ENCODE measurements around the gene APOM. TPM values are rescaled to one million over a fixed set of nuclear protein-coding genes. Genes with fewer than 3 reads are reported as not detected.

The APOM gene
- total and polyA plus RNA-seq, 2 of the 4 experiments (the other 2 are of a cell fraction): 1.4 to 3.8 TPM

GRCh38 chr6:31631681-31632278 is 23.9 kb upstream of the APOM start:
- no peak overlapping the region for H2AK9ac ChIP-seq (replicated peaks; ENCODE audit: low read depth, low read length, poor library complexity)
- H4K8ac ChIP-seq (ENCODE audit: low read depth in 2 of 2, low read length in 2 of 2): no peak overlapping the region
- H4K20me1 ChIP-seq (ENCODE audit: insufficient read depth, low read length): peaks cover 27% of the 10 kb centered on the region
- no peak overlapping the region for H2BK120ac ChIP-seq (ENCODE audit: low read depth, low read length)
- H3K4me1 ChIP-seq (ENCODE audit: control insufficient read depth, insufficient read depth, low read length): no peaks in the 10 kb centered on the region
- WGBS, 2 experiments (ENCODE audit: extremely low coverage in 2 of 2, insufficient read length in 1 of 2): 92% methylated on average over 8 of the region's 32 CpGs; no CpG with 5 or more reads in 1 of the 2 experiments
- peaks cover 93% of the 10 kb centered on the region for H3K36me3 ChIP-seq (ENCODE audit: control insufficient read depth, insufficient read depth, low read length)
- H3K56ac ChIP-seq (ENCODE audit: extremely low read depth, insufficient read depth, low read length): no peak overlapping the region
- H3K27ac ChIP-seq (ENCODE audit: insufficient read depth, low read length): no peak overlapping the region
- H2BK20ac ChIP-seq (ENCODE audit: low read depth, low read length): no peak overlapping the region
- dilution Hi-C loops (cut with HindIII; ENCODE audit: low sequenced_read_pairs, unreplicated experiment) (no loop called here), in situ Hi-C loops (cut with MboI; ENCODE audit: low sequenced_read_pairs) (no loop called here), intact Hi-C loops (cut with micrococcal nuclease) (no loop called here)
- H3K23ac ChIP-seq (ENCODE audit: low read depth, low read length): no peak overlapping the region
- no peak overlapping the region for H3K18ac ChIP-seq (ENCODE audit: low read depth, low read length)
- H3K79me1 ChIP-seq (ENCODE audit: low read depth in 1 of 2, low read length in 2 of 2): peaks cover 40 to 56% of the 10 kb centered on the region in 2 experiments
- H2AK5ac ChIP-seq (ENCODE audit: low read depth, low read length): no peak overlapping the region
- ChIA-PET POLR2A (ENCODE audit: unreplicated experiment) (no interaction called here), CTCF (no interaction called here)
- no peak overlapping the region for H3K14ac ChIP-seq (replicated peaks; ENCODE audit: low read depth, low read length)
- no TSS peak for BruUV-seq (replicated peaks)
- no peak overlapping the region for H2BK5ac ChIP-seq (ENCODE audit: low read depth, low read length, poor library complexity, severe bottlenecking)
- no peak overlapping the region for H3K4me3 ChIP-seq (ENCODE audit: insufficient read depth, low read depth, low read length)
- H4K91ac ChIP-seq (ENCODE audit: insufficient read depth, low read depth, low read length): no peak overlapping the region
- no peaks in the 10 kb centered on the region for H3K27me3 ChIP-seq (ENCODE audit: control insufficient read depth, insufficient read depth, low read length)
- ATAC-seq (ENCODE audit: low read depth) (no peak), DNase-seq (no peak)
- no peak overlapping the region for H3K4ac ChIP-seq (ENCODE audit: low read depth, low read length)
- no peak overlapping the region for H3K9ac ChIP-seq (ENCODE audit: low read depth, low read length)
- no peaks in the 10 kb centered on the region for H3K9me1 ChIP-seq (ENCODE audit: insufficient read depth, low read length)
- no peak for TF ChIP-seq POLR2A (IDR thresholded peaks at IDR 0.05; ENCODE audit: low read depth, low read length)
- TF ChIP-seq FOS (IDR thresholded peaks at IDR 0.05; ENCODE audit: low read depth, low read length): no peak
- TF ChIP-seq BHLHE40 (IDR thresholded peaks at IDR 0.05; ENCODE audit: low read depth, low read length): no peak
- no peak for TF ChIP-seq NFE2L2 (IDR thresholded peaks at IDR 0.05; ENCODE audit: low read depth, low read length)
- TF ChIP-seq MAFK (IDR thresholded peaks at IDR 0.05; ENCODE audit: low read depth, low read length): no peak
- no peak for TF ChIP-seq ELK1 (IDR thresholded peaks at IDR 0.05; ENCODE audit: borderline replicate concordance, low read depth, low read length)
- no peak for TF ChIP-seq SMC3 (IDR thresholded peaks at IDR 0.05; ENCODE audit: low read depth, low read length)
- no peak for TF ChIP-seq RAD21 (IDR thresholded peaks at IDR 0.05; ENCODE audit: low read length)
- TF ChIP-seq MAZ (IDR thresholded peaks at IDR 0.05; ENCODE audit: borderline replicate concordance, low read depth, low read length): no peak
- no peak overlapping the region for H3K4me2 ChIP-seq (ENCODE audit: low read depth, low read length)
- H2BK15ac ChIP-seq (ENCODE audit: low read depth, low read length): no peak overlapping the region
- H4K5ac ChIP-seq (ENCODE audit: low read depth, low read length): no peak overlapping the region
- no peaks in the 10 kb centered on the region for H3K9me3 ChIP-seq (ENCODE audit: control insufficient read depth, insufficient read depth, low read length)
- H2AFZ ChIP-seq (replicated peaks; ENCODE audit: low read length, poor library complexity): peak overlapping the region; percentile 13

Measured in IMR-90 (cell line).